GM12801 (cell line): ENCODE data around the gene GMDS.

Experiments used
- TF ChIP-seq, protein P1 (sequence below): IDR thresholded peaks from one replicate; pipeline ENCODE4 v1.5.1; 2011; ENCODE audit warnings: control low read depth; ENCODE audit not compliant: insufficient read length; ENCODE audit errors: extremely low read depth

Gene GMDS

DNA sequence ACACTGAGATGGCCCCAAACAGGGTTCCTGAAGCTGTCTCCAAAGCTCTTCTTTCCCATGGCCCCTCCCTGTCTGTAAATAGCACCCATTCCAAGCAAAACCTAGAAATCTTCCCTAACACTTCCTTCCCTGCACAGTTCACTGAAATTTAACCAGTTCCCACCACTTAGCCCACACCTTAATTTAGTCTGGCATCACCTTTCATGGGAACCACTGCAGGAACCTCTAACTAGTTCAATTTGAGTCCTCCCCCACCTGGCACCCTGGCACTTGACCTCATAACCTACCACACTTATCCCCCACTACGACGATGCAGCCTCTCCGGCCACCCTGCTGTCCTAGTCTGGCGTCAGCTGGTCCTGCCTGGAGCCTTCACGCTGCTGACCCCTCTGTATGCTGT, 278.7 kb downstream of the GMDS start:
- TF ChIP-seq, protein P1, sequence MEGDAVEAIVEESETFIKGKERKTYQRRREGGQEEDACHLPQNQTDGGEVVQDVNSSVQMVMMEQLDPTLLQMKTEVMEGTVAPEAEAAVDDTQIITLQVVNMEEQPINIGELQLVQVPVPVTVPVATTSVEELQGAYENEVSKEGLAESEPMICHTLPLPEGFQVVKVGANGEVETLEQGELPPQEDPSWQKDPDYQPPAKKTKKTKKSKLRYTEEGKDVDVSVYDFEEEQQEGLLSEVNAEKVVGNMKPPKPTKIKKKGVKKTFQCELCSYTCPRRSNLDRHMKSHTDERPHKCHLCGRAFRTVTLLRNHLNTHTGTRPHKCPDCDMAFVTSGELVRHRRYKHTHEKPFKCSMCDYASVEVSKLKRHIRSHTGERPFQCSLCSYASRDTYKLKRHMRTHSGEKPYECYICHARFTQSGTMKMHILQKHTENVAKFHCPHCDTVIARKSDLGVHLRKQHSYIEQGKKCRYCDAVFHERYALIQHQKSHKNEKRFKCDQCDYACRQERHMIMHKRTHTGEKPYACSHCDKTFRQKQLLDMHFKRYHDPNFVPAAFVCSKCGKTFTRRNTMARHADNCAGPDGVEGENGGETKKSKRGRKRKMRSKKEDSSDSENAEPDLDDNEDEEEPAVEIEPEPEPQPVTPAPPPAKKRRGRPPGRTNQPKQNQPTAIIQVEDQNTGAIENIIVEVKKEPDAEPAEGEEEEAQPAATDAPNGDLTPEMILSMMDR, result no peak

DNA sequence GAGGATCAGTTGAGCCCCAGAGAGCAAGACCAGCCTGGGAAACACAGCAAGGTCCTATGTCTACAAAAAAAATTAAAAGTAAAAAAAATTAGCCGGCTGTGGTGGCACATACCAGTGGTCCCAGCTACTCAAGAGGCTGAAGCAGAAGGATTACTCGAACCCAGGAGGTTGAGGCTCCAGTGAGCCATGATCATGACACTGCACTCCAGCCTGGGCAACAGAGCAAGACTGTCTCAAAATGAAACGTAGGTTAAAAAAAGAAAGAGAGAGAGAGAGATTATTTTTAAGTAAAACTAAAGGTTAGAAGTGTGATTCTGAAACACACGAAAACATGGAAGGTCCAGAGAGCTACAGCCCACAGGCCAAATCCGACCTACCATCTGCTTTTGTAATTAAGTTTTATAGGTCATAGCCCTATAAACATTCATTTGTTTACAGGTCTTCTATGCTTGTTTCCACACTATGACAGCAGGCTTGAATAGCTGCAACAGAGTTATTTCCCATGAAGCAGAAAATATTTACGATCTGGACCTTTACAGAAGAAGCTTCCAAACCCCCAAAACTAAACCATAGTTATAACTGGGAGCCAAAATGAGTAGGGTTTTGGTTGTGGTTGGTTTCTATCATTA, 279.7 kb downstream of the GMDS start:
- TF ChIP-seq, protein P1, result no peak

GRCh38 chr6:1963596-1963995, 281.8 kb downstream of the GMDS start:
- TF ChIP-seq, protein P1, result no peak

DNA sequence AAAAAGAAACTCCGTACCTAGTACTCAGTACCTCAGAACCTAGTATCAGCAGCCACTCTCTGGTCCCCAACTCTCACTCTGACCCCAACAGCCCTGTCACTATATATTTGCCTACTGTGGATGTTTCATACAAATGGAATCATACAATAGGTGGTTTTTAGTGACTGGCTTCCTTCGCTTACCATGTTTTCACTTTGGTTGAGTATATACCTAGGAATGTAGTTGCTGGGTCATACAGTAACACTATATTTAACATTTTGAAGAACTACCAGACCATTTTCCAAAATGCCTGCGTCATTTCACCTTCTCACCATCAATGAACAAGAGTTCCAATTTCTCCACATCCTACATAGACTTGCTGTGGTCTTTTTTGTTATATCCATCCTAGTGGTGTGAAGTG, 283.2 kb downstream of the GMDS start:
- TF ChIP-seq, protein P1, result no peak

DNA sequence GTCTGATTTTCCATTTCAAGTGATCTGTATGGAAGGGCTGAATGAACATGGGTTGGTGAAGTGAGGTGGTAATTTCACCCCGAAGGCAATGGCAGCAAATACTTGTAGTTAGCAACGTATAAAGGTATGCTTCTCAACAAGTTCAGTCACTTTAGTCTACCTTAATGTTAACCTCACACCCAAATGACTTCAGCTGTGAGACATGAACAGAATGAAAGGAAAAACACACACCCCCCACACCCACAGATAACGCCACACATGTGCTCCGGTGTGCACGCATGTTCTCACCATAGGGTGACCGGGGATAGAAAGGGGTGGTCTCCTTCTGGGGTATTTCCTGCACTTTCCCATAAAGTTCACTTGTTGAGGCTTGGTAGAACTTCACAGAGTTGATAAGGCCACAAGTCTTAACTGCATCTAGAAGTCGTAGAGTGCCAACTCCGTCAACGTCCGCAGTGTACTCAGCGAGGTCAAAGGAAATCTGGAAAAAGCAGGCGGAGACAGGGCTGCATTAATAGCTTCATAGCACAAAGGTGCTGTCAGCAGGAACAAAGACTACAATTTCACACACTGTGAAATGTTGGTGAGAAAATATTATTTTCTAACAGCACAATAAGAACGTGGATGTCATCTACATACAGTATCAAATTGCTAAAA, 284.8 kb downstream of the GMDS start:
- TF ChIP-seq, protein P1, result no peak

DNA sequence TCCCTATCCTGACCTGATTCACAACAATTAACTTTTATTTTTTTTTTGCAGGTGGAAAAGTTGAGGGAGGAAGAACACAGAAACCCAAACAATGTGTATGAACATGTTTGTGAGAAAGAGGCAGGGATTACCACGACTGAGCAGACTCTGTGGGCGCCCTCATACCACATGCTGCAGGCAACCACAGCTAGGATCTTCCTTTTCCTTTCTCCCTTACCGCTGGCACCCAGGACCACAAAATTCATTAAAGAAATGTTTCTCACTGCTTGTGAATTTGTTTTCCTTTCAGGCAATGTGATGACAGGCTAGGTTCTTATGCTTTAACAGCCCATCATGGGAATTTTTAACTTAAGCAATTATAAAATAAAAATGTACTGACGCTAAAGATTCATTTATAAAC, 287.1 kb downstream of the GMDS start:
- TF ChIP-seq, protein P1, result no peak

GRCh38 chr6:1957746-1958145, 287.7 kb downstream of the GMDS start:
- TF ChIP-seq, protein P1, result no peak
